HepG2 (cell line): ENCODE measurements around the gene NR0B1. TPM values are rescaled to one million over a fixed set of nuclear protein-coding genes. Genes with fewer than 3 reads are reported as not detected.

ENCODE experiments used
- ATAC-seq: fragments of 200-7000 bp; cut with Tn5 transposase; 3 replicates; pipeline ENCODE4 v1.9.1; 2020; ENCODE audit warnings: mild to moderate bottlenecking, moderate library complexity
- BruUV-seq: library from RNA; stranded (reverse); fragments of 400-500 nt; replicated peaks from 2 replicates; lab custom pipeline; 2021; lab: Mats Ljungman, UMichigan
- CTCF ChIA-PET: fragments of 300-600 bp; formaldehyde crosslinking; extraction: SDS; loops from one replicate; lab custom pipeline; 2021; ENCODE audit warnings: low total read pairs, inconsistent platforms, low intra/inter-chr PET ratio; lab: Yijun Ruan, JAX
- POLR2A ChIA-PET: fragments of 350-600 bp; sonication (Branson Sonifier 250); formaldehyde crosslinking; loops from one replicate; lab custom pipeline; 2020; ENCODE audit warnings: antibody characterized with exemption, inconsistent platforms; lab: Yijun Ruan, JAX
- DNase-seq: peaks from one replicate; pipeline ENCODE4 v3.0.0-alpha.2; 2015; ENCODE audit warnings: low spot score
- FAIRE-seq: peaks from 3 replicates; lab custom pipeline; 2011; peaks lifted over from hg19 to GRCh38; lab: Jason Lieb, UNC
- H2AFZ ChIP-seq: one replicate; pipeline ENCODE4 v1.6.1; 2011; ENCODE audit warnings: low read length, inconsistent platforms
- H3K27ac ChIP-seq: fragments of 300-600 bp; 3 replicates; pipeline ENCODE4 v1.8.0; 2011; ENCODE audit warnings: mixed run types, mild to moderate bottlenecking, mixed read lengths, low read length, inconsistent platforms; ENCODE audit not compliant: insufficient read depth; ENCODE audit errors: extremely low read length
- H3K27me3 ChIP-seq, 2 experiments: fragments of 200-600 bp in 1 of 2; 2 replicates in 1 of 2; 3 replicates in 1 of 2; pipeline versions ENCODE4 v1.6.0 to v1.8.0; 2011; ENCODE audit warnings: low read length in 2 of 2, mild to moderate bottlenecking in 2 of 2, moderate library complexity in 2 of 2, inconsistent platforms in 1 of 2; ENCODE audit not compliant: insufficient read depth in 2 of 2, control insufficient read depth in 1 of 2
- H3K36me3 ChIP-seq, 2 experiments: fragments of 200-600 bp in 1 of 2; replicated peaks in 1 of 2; 2 replicates in 1 of 2; 3 replicates in 1 of 2; pipeline versions ENCODE4 v1.5.1 to v1.8.0; 2011; ENCODE audit warnings: low read length in 2 of 2, inconsistent platforms in 1 of 2; ENCODE audit not compliant: insufficient read depth in 2 of 2, control insufficient read depth in 1 of 2
- H3K4me1 ChIP-seq: 2 replicates; pipeline ENCODE4 v1.5.1; 2012; ENCODE audit warnings: low read length, inconsistent platforms; ENCODE audit not compliant: insufficient read depth
- H3K4me2 ChIP-seq: 2 replicates; pipeline ENCODE4 v1.6.0; 2011; ENCODE audit warnings: low read depth, low read length, inconsistent platforms
- H3K4me3 ChIP-seq, 3 experiments: fragments of 200-600 bp in 1 of 3; sonication (generic), shearing (Covaris generic) in 1 of 3; replicated peaks in 1 of 3; 2 replicates each; pipeline ENCODE4 v1.5.1; 2011 to 2016; ENCODE audit warnings: low read length in 3 of 3, inconsistent platforms in 2 of 3, low read depth in 2 of 3, mild to moderate bottlenecking in 2 of 3, control low read depth in 1 of 3, mixed read lengths in 1 of 3; ENCODE audit not compliant: insufficient read depth in 1 of 3
- H3K79me2 ChIP-seq: one replicate; pipeline ENCODE4 v1.6.1; 2011; ENCODE audit warnings: low read length, inconsistent platforms; ENCODE audit not compliant: insufficient read depth
- H3K9ac ChIP-seq: 2 replicates; pipeline ENCODE4 v1.6.0; 2011; ENCODE audit warnings: mild to moderate bottlenecking, low read depth, low read length, inconsistent platforms; ENCODE audit not compliant: insufficient read depth
- H3K9me3 ChIP-seq: 2 replicates; pipeline ENCODE4 v1.5.1; 2012; ENCODE audit warnings: mild to moderate bottlenecking, low read length
- H4K20me1 ChIP-seq: 2 replicates; pipeline ENCODE4 v1.6.0; 2011; ENCODE audit warnings: inconsistent platforms, mild to moderate bottlenecking, low read length, moderate library complexity; ENCODE audit not compliant: insufficient read depth
- ETV5 ChIP-seq: IDR thresholded peaks from 2 replicates; pipeline ENCODE4 v1.6.1; 2018; ENCODE audit warnings: missing biosample characterization, missing genetic modification reagents, inconsistent platforms, borderline replicate concordance
- HNF4G ChIP-seq, 2 experiments: sonication (generic) in 1 of 2; formaldehyde crosslinking in 1 of 2; IDR thresholded peaks; 2 replicates each; pipeline versions ENCODE4 v1.4.0 to v1.6.1; 2011 to 2020; ENCODE audit warnings: borderline replicate concordance in 2 of 2, low read depth in 2 of 2, mild to moderate bottlenecking in 2 of 2, low read length in 1 of 2, missing genetic modification reagents in 1 of 2, moderate library complexity in 1 of 2
- HNRNPLL ChIP-seq: fragments of 200-400 bp; formaldehyde crosslinking; IDR thresholded peaks from 2 replicates; pipeline ENCODE4 v1.6.1; 2017; ENCODE audit warnings: mild to moderate bottlenecking, low read depth, low read length; ENCODE audit not compliant: poor library complexity, severe bottlenecking
- KLF15 ChIP-seq: sonication (generic); formaldehyde crosslinking; IDR thresholded peaks from 2 replicates; pipeline ENCODE4 v1.8.1; 2023; ENCODE audit warnings: borderline replicate concordance, mild to moderate bottlenecking, inconsistent platforms, missing genetic modification reagents, mixed read lengths
- SMAD9 ChIP-seq: sonication (generic); formaldehyde crosslinking; IDR thresholded peaks from 2 replicates; pipeline ENCODE4 v1.5.1; 2020; ENCODE audit warnings: mild to moderate bottlenecking, missing genetic modification reagents
- ZNF10 ChIP-seq: sonication (generic); formaldehyde crosslinking; IDR thresholded peaks from 2 replicates; pipeline ENCODE4 v1.4.0; 2020; ENCODE audit warnings: mild to moderate bottlenecking, low read depth, missing genetic modification reagents, borderline replicate concordance
- ZNF33B ChIP-seq: sonication (generic); formaldehyde crosslinking; IDR thresholded peaks from 2 replicates; pipeline ENCODE4 v1.5.1; 2020; ENCODE audit warnings: mild to moderate bottlenecking, missing genetic modification reagents
- ZNF441 ChIP-seq: sonication (generic); formaldehyde crosslinking; IDR thresholded peaks from 2 replicates; pipeline ENCODE4 v1.7.0; 2021; ENCODE audit warnings: missing genetic modification reagents, borderline replicate concordance
- ZNF747 ChIP-seq: sonication (generic); formaldehyde crosslinking; IDR thresholded peaks from 2 replicates; pipeline ENCODE4 v1.8.1; 2023; ENCODE audit warnings: missing genetic modification reagents, mild to moderate bottlenecking, borderline replicate concordance
- WGBS: methylation state at CpG from one replicate; pipeline ENCODE4 v1.1.6; 2017; ENCODE audit warnings: low lambda C conversion rate; 5-methylcytosine and 5-hydroxymethylcytosine counted together
- in situ Hi-C: cut with HindIII; loops from 2 replicates; pipeline ENCODE4 v1.10.0; 2017; ENCODE audit warnings: low pct_unique_long_range_greater_than_20kb; ENCODE audit not compliant: extremely low pct_ligation_motif_present
- intact Hi-C: fragments of 100-400 bp; cut with micrococcal nuclease; formaldehyde crosslinking; loops from one replicate; pipeline ENCODE4 v1.10.0; 2022; ENCODE audit not compliant: unreplicated experiment
- polyA plus RNA-seq, 8 experiments: library from polyadenylated mRNA; depleted of rRNA in 3 of 8; stranded (reverse) in 7 of 8; unstranded in 1 of 8; fragments of >200 nt; fragmentation: Illumina TruSeq in 4 of 8; extraction: Trizol in 4 of 8; gene quantifications; 2 replicates each; pipeline versions ENCODE4 v1.2.1 to v1.2.3, GENCODE V29; 2011 to 2016; ENCODE audit warnings: low read depth in 4 of 8, missing spikeins in 1 of 8, mixed read lengths in 1 of 8; ENCODE audit not compliant: insufficient read depth in 1 of 8
- total RNA-seq, 5 experiments: library from RNA; depleted of rRNA; stranded (reverse); fragments of >200 nt; fragmentation: Illumina TruSeq; extraction: Trizol; gene quantifications; 2 replicates each; pipeline ENCODE4 v1.2.3, GENCODE V29; 2016; ENCODE audit warnings: low read depth in 1 of 5

NR0B1 gene
- total and polyA plus RNA-seq, 2 of the 13 experiments (the other 11 are each of a cell fraction or from before 2014, with no cell fraction given): not detected

DNA sequence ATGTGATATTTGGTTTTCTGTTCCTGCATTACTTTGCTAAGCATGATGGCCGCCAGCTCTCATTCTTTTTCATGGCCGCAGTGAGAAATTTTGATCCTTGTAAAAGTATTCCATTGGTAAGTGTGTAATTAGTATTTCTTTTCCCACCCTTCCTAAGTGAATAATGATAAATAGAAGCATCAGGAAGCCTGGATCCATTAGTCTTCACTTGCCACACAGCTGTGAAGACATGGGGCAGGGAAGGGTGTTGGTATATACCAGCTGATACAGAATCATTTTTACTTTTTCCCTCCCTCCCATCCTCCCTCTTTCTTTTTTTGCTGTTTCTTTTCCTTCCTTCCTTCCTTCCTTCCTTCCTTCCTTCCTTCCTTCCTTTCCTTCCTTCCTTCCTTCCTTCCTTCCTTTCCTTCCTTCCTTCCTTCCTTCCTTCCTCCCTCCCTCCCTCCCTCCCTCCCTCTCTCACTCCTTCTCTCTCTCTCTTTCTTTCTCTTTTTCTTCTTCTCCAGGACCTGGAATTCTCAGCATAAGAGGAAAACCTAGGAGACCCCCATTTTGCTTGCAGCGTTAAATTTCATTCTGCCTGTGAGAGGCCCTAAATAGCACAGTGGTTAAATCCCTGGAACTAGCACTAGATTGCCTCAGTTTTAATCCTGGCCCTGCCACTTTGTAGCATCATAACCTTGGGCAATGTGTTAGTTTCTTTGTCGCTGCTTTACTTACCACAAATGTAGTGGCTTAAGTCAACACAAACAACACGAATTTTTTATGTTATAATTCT is 1.4 kb upstream of the NR0B1 start:
- Histone ChIP-seq H3K4me1 (peaks cover 25% of the 10 kb centered on the region), H3K27me3 (peaks cover 0 to 4% of the 10 kb centered on the region in 2 experiments; a peak in 1 of 5 replicates), H3K27ac (no peak overlapping the region), H4K20me1 (no peaks in the 10 kb centered on the region), H3K4me2 (no peak overlapping the region), H3K9ac (no peak overlapping the region), H2AFZ (no peak overlapping the region), H3K9me3 (no peaks in the 10 kb centered on the region), H3K4me3 (no peak overlapping the region), H3K36me3 (no peaks in the 10 kb centered on the region), H3K79me2 (no peaks in the 10 kb centered on the region)
- no TSS peak for BruUV-seq
- TF ChIP-seq SMAD9 (CRISPR knock-in tag): no peak
- no peak for TF ChIP-seq ZNF33B (CRISPR knock-in tag)
- no peak for TF ChIP-seq ETV5 (CRISPR knock-in tag)
- TF ChIP-seq ZNF747 (CRISPR knock-in tag): no peak
- TF ChIP-seq KLF15: no peak
- TF ChIP-seq HNF4G (IDR thresholded peaks at IDR 0.05; ENCODE audit: borderline replicate concordance, low read depth, low read length): no peak
- no peak for TF ChIP-seq HNF4G (CRISPR knock-in tag; IDR thresholded peaks at IDR 0.05; ENCODE audit: borderline replicate concordance, low read depth)
- no peak for TF ChIP-seq ZNF441
- no peak for TF ChIP-seq HNRNPLL
- no peak for TF ChIP-seq ZNF10 (CRISPR knock-in tag)
- intact Hi-C loops: no loop called here
- ChIA-PET POLR2A (no interaction called here), CTCF (no interaction called here)
- ATAC-seq (no peak), DNase-seq (no peak), FAIRE-seq (no peak)
- in situ Hi-C loops: no loop called here
- whole genome bisulfite sequencing: 40% methylated on average over 5 of the region's 5 CpGs
